Naive thymus-derived CD4-positive, alpha-beta T cell (primary cell): ENCODE data around the gene LPCAT3. TPM values are rescaled to one million over a fixed set of nuclear protein-coding genes. Genes with fewer than 3 reads are reported as not detected.
A peak's percentile ranks its signal among the peaks of the same experiment; 100 is the strongest.
"Not testable (repeated sequence)": the region's sequence is repeated elsewhere in the genome, so short reads cannot be mapped to it uniquely, and the experiment has no call there.

Experiments used
- ATAC-seq: fragments of 150-1000 bp; cut with Tn5 transposase; 2 replicates; pipeline ENCODE4 v1.10.0; 2021; ENCODE audit warnings: mild to moderate bottlenecking, moderate library complexity
- CTCF ChIA-PET: fragments of 350-600 bp; sonication (Branson Sonifier 250); formaldehyde crosslinking; loops from one replicate; lab custom pipeline; 2021; ENCODE audit warnings: antibody characterized with exemption; lab: Charles Lee
- POLR2A ChIA-PET: fragments of 350-600 bp; sonication (Branson Sonifier 250); formaldehyde crosslinking; loops from one replicate; lab custom pipeline; 2021; ENCODE audit warnings: antibody characterized with exemption, inconsistent platforms; lab: Charles Lee
- DNase-seq, 9 donors: peaks; one replicate each; pipeline versions ENCODE4 v3.0.0 to v3.0.0-alpha.2; 2020 to 2022; ENCODE audit warnings: mixed read lengths in 1 of 9
- H3K27ac ChIP-seq: one replicate; pipeline ENCODE4 v1.7.0; 2013; ENCODE audit warnings: mild to moderate bottlenecking, low read depth, low read length, moderate library complexity
- H3K27me3 ChIP-seq, 2 donors: one replicate each; pipeline ENCODE4 v1.7.0; 2013; ENCODE audit warnings: low read length in 2 of 2, mild to moderate bottlenecking in 2 of 2, moderate library complexity in 2 of 2; ENCODE audit not compliant: control insufficient read depth in 2 of 2, insufficient read depth in 2 of 2
- H3K36me3 ChIP-seq, 3 experiments: 1 replicate in 2 of 3; 2 replicates in 1 of 3; pipeline ENCODE4 v1.7.0; 2013; ENCODE audit warnings: low read length in 3 of 3, mild to moderate bottlenecking in 3 of 3, moderate library complexity in 1 of 3; ENCODE audit not compliant: insufficient read depth in 3 of 3, control insufficient read depth in 2 of 3
- H3K4me1 ChIP-seq, 2 donors: one replicate each; pipeline ENCODE4 v1.7.0; 2013; ENCODE audit warnings: low read length in 2 of 2, mild to moderate bottlenecking in 2 of 2, moderate library complexity in 1 of 2; ENCODE audit not compliant: control insufficient read depth in 2 of 2, insufficient read depth in 2 of 2
- H3K4me3 ChIP-seq: 2 replicates; pipeline ENCODE4 v1.7.0; 2013; ENCODE audit warnings: mild to moderate bottlenecking, low read length
- H3K9me3 ChIP-seq, 3 experiments: 1 replicate in 2 of 3; 2 replicates in 1 of 3; pipeline ENCODE4 v1.7.0; 2013; ENCODE audit warnings: low read length in 3 of 3; ENCODE audit not compliant: control insufficient read depth in 2 of 3
- H3K27ac Mint-ChIP-seq, 9 donors: one replicate each; pipeline ENCODE4 v1.8.0; 2020 to 2022; ENCODE audit warnings: mixed read lengths in 9 of 9, mild to moderate bottlenecking in 8 of 9, moderate library complexity in 5 of 9, inconsistent platforms in 2 of 9
- H3K27me3 Mint-ChIP-seq, 5 donors: one replicate each; pipeline ENCODE4 v1.8.0; 2021 to 2022; ENCODE audit warnings: mixed read lengths in 5 of 5, mild to moderate bottlenecking in 1 of 5
- H3K36me3 Mint-ChIP-seq, 5 donors: one replicate each; pipeline ENCODE4 v1.8.0; 2020 to 2022; ENCODE audit warnings: mixed read lengths in 5 of 5, mild to moderate bottlenecking in 3 of 5, inconsistent platforms in 1 of 5
- H3K4me1 Mint-ChIP-seq, 7 donors: one replicate each; pipeline ENCODE4 v1.8.0; 2020 to 2022; ENCODE audit warnings: mixed read lengths in 7 of 7, mild to moderate bottlenecking in 3 of 7, inconsistent platforms in 1 of 7
- H3K4me3 Mint-ChIP-seq, 10 donors: one replicate each; pipeline ENCODE4 v1.8.0; 2020 to 2022; ENCODE audit warnings: mild to moderate bottlenecking in 10 of 10, mixed read lengths in 10 of 10, moderate library complexity in 6 of 10, inconsistent platforms in 2 of 10
- H3K9me3 Mint-ChIP-seq, 11 donors: one replicate each; pipeline ENCODE4 v1.8.0; 2020 to 2022; ENCODE audit warnings: mixed read lengths in 11 of 11, mild to moderate bottlenecking in 4 of 11, inconsistent platforms in 1 of 11, moderate library complexity in 1 of 11
- intact Hi-C, 2 donors: fragments of 100-400 bp; cut with micrococcal nuclease; formaldehyde crosslinking; loops; one replicate each; pipeline ENCODE4 v1.15.1; 2023
- polyA plus RNA-seq, 2 donors: library from polyadenylated mRNA; unstranded; fragments of 300-500 nt; fragmentation: Illumina TruSeq; gene quantifications; one replicate each; pipeline ENCODE4 v1.2.3, GENCODE V29; 2021
- total RNA-seq, 6 experiments: library from RNA in 5 of 6; stranded (reverse) in 5 of 6; gene quantifications; 1 replicate in 5 of 6; 2 replicates in 1 of 6; pipeline ENCODE4 v1.2.3 and lab custom pipeline; 2021 to 2026

Gene LPCAT3
- total and polyA plus RNA-seq, 7 experiments from 2014 or later = 16.7 to 37.9 (median 27.1) TPM

DNA sequence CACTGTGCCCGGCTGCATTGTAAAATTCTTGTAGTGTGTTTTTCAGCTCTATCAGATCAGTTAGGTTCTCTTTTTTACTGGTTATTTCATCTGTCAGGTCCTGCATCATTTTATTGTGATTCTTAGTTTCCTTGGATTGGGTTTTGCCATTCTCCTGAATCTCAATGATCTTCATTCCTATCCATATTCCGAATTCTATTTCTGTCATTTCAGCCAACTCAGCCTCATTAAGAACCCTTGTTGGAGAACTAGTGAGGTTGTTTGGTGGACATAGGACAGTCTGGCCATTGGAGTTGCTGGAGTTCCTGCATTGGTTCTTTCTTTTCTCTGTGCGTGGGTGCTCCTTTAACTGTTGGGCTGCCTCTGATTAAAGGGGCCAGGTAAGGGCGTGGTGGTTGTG lies 36.6 kb upstream of the LPCAT3 start:
- intact Hi-C loops = loop anchor here in 1 of 2 donors (2.0 kb wide), 1 partner anchor 54 kb away; the partner anchor contains the start of gene C1RL

DNA sequence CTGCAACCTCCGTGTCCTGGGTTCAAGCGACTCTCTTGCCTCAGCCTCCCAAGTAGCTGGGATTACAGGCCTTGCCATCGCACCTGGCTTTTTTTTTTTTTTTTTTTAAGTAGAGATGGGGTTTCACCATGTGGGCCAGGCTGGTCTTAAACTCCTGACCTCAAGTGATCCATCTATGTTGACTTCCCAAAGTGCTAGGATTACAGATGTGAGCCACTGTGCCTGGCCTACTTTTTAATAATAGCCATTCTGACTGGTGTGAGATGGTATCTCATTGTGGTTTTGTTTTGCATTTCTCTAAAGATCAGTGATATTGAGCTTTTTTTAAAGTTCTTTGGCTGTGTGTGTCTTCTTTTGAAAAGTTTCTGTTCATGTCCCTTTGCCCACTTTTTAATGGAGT lies 31.7 kb upstream of the LPCAT3 start:
- Mint-ChIP-seq H3K4me1 (peaks cover 0 to 21% (median 19%) of the 10 kb centered on the region in 7 donors), H3K27me3 (peaks cover 0 to 43% (median 6%) of the 10 kb centered on the region in 5 donors)
- DNase-seq, H3K9me3 ChIP-seq, H3K27ac Mint-ChIP-seq, H3K36me3 Mint-ChIP-seq, H3K27ac ChIP-seq, H3K4me1 ChIP-seq, intact Hi-C loops, H3K27me3 ChIP-seq, CTCF ChIA-PET, H3K4me3 ChIP-seq, H3K36me3 ChIP-seq, ATAC-seq, H3K4me3 Mint-ChIP-seq, POLR2A ChIA-PET, H3K9me3 Mint-ChIP-seq: not testable (repeated sequence)

More for the DNA sequence above, 36.6 kb upstream of the LPCAT3 start:
- Mint-ChIP-seq H3K4me1 (no peaks in the 10 kb centered on the region), H3K36me3 (no peaks in the 10 kb centered on the region), H3K4me3 (peak overlapping the region in 1 of 10 donors; percentile 1), H3K27me3 (peaks cover 12 to 61% (median 24%) of the 10 kb centered on the region in 5 donors), H3K27ac (no peak overlapping the region), H3K9me3 (peaks cover 0 to 3% (median 0%) of the 10 kb centered on the region in 11 donors)
- no peak for DNase-seq
- H3K27me3 ChIP-seq = no peaks in the 10 kb centered on the region
- ChIA-PET CTCF (no interaction called here), POLR2A (interaction anchor here (0.7 kb wide), 1 partner anchor 22 kb away, joined by 3 read pairs; no protein-coding TSS in a partner anchor)
- no peak overlapping the region for H3K27ac ChIP-seq
- no peak overlapping the region for H3K4me3 ChIP-seq
- ATAC-seq = no peak
- H3K36me3 ChIP-seq = no peaks in the 10 kb centered on the region
- no peaks in the 10 kb centered on the region for H3K9me3 ChIP-seq
- no peaks in the 10 kb centered on the region for H3K4me1 ChIP-seq

GRCh38 chr12:7049445-7049951 lies 31.2 kb upstream of the LPCAT3 start:
- Mint-ChIP-seq H3K4me1 (peaks cover 0 to 21% (median 19%) of the 10 kb centered on the region in 7 donors), H3K27me3 (peaks cover 0 to 38% (median 6%) of the 10 kb centered on the region in 5 donors)
- H3K9me3 Mint-ChIP-seq, H3K4me3 Mint-ChIP-seq, POLR2A ChIA-PET, H3K36me3 Mint-ChIP-seq, H3K27me3 ChIP-seq, H3K4me3 ChIP-seq, H3K27ac Mint-ChIP-seq, H3K36me3 ChIP-seq, intact Hi-C loops, CTCF ChIA-PET, DNase-seq, ATAC-seq, H3K9me3 ChIP-seq, H3K27ac ChIP-seq, H3K4me1 ChIP-seq: not testable (repeated sequence)

DNA sequence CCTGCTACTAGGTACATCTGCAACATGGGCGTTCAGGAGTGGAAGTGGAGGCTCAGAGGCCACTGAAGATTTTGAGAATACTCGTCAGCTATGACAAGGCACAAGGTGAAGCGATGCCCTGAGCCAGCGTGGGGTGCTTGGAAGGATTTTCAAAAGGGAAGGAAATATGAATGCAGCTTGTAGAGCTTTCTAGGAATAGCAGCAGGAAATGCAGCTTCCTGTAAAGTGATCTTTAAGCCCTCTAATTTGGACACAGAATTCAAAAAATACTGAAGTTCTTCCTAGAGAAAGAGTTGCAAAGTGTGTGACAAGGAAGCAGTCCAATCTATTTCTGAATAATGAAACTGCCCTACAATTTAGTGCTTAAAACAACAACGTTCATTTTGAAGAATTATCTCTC lies 29.0 kb upstream of the LPCAT3 start:
- Mint-ChIP-seq H3K27ac (peak overlapping the region in 4 of 9 donors; percentile 15 to 67 (median 45)), H3K4me3 (peak overlapping the region in 5 of 10 donors; percentile 8 to 71 (median 21))
- POLR2A ChIA-PET = no interaction called here

GRCh38 chr12:7046383-7047105 lies 28.3 kb upstream of the LPCAT3 start:
- Mint-ChIP-seq H3K27ac (no peak overlapping the region), H3K4me3 (peak overlapping the region in 1 of 10 donors; percentile 19), H3K4me1 (peaks cover 0 to 21% (median 19%) of the 10 kb centered on the region in 7 donors), H3K27me3 (peaks cover 0 to 18% (median 0%) of the 10 kb centered on the region in 5 donors), H3K9me3 (peaks cover 0 to 3% (median 0%) of the 10 kb centered on the region in 11 donors), H3K36me3 (no peaks in the 10 kb centered on the region)
- Histone ChIP-seq H3K27me3 (no peaks in the 10 kb centered on the region), H3K36me3 (no peaks in the 10 kb centered on the region), H3K27ac (no peak overlapping the region), H3K4me1 (no peaks in the 10 kb centered on the region), H3K4me3 (no peak overlapping the region), H3K9me3 (no peaks in the 10 kb centered on the region)
- ChIA-PET CTCF (no interaction called here), POLR2A (no interaction called here)
- intact Hi-C loops = no loop called here
- DNase-seq = no peak
- ATAC-seq = no peak

More for the DNA sequence above, 29.0 kb upstream of the LPCAT3 start:
- CTCF ChIA-PET = no interaction called here
- H3K36me3 Mint-ChIP-seq = no peaks in the 10 kb centered on the region
- no peak for ATAC-seq
- Histone ChIP-seq H3K9me3 (no peaks in the 10 kb centered on the region), H3K36me3 (no peaks in the 10 kb centered on the region), H3K4me3 (no peak overlapping the region), H3K27ac (no peak overlapping the region), H3K4me1 (no peaks in the 10 kb centered on the region), H3K27me3 (no peaks in the 10 kb centered on the region)
- intact Hi-C loops = no loop called here
- no peak for DNase-seq
- H3K27me3 Mint-ChIP-seq = peaks cover 0 to 24% (median 0%) of the 10 kb centered on the region in 5 donors
- H3K9me3 Mint-ChIP-seq = peaks cover 0 to 3% (median 0%) of the 10 kb centered on the region in 11 donors
- H3K4me1 Mint-ChIP-seq = peaks cover 0 to 21% (median 19%) of the 10 kb centered on the region in 7 donors

DNA sequence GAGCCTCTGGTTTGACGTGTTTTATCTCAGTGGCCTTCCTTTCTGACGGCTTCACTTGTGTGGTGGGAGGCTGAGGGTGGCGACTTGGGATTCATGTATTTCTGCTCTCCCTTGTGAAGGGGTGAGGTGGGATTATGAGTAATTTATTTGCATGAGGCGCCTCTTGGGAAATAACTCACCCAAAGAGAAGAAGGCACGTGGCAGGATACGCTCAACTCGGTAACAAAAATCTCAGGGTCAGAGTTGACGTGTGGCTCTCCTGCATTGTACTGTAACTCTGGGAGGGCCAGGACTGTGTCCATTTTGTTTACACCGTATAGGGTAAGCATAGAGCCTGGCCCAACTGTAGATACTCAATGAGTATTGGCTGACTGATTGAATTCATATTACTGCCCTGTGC lies 27.6 kb upstream of the LPCAT3 start:
- no peak for ATAC-seq
- Mint-ChIP-seq H3K4me1 (peaks cover 0 to 21% (median 19%) of the 10 kb centered on the region in 7 donors), H3K9me3 (peaks cover 0 to 3% (median 0%) of the 10 kb centered on the region in 11 donors), H3K4me3 (no peak overlapping the region), H3K36me3 (no peaks in the 10 kb centered on the region), H3K27ac (no peak overlapping the region), H3K27me3 (peaks cover 0 to 12% (median 0%) of the 10 kb centered on the region in 5 donors)
- DNase-seq = no peak
- CTCF ChIA-PET = no interaction called here
- no peaks in the 10 kb centered on the region for H3K27me3 ChIP-seq
- no peaks in the 10 kb centered on the region for H3K36me3 ChIP-seq
- no peaks in the 10 kb centered on the region for H3K9me3 ChIP-seq
- H3K27ac ChIP-seq = no peak overlapping the region
- POLR2A ChIA-PET = no interaction called here
- intact Hi-C loops = no loop called here
- H3K4me1 ChIP-seq = no peaks in the 10 kb centered on the region
- no peak overlapping the region for H3K4me3 ChIP-seq
